GM23248 (cell line): Measurements from ENCODE around the gene CEP112. TPM values are rescaled to one million over a fixed set of nuclear protein-coding genes. Genes with fewer than 3 reads are reported as not detected.

Source experiments
- DNase-seq: peaks from one replicate; pipeline ENCODE4 v3.0.0-alpha.2; 2015
- H2AFZ ChIP-seq: fragments of 200-600 bp; sonication (generic); 2 replicates; pipeline ENCODE4 v1.6.1; 2016; ENCODE audit warnings: antibody characterized with exemption
- H3F3A ChIP-seq: fragments of 200-600 bp; sonication (generic); 2 replicates; pipeline ENCODE4 v1.6.1; 2016; ENCODE audit warnings: mild to moderate bottlenecking, antibody characterized with exemption, mixed run types; ENCODE audit not compliant: insufficient read depth
- H3K27ac ChIP-seq: fragments of 200-600 bp; sonication (generic); 2 replicates; pipeline ENCODE4 v1.5.1; 2016; ENCODE audit warnings: mild to moderate bottlenecking
- H3K27me3 ChIP-seq: fragments of 200-600 bp; sonication (generic); replicated peaks from 2 replicates; pipeline ENCODE4 v1.6.1; 2016; ENCODE audit warnings: mild to moderate bottlenecking; ENCODE audit not compliant: insufficient read depth
- H3K36me3 ChIP-seq: fragments of 200-600 bp; sonication (generic); 2 replicates; pipeline ENCODE4 v1.6.1; 2016; ENCODE audit warnings: low read depth, mild to moderate bottlenecking
- H3K4me1 ChIP-seq: fragments of 200-600 bp; sonication (generic); 2 replicates; pipeline ENCODE4 v1.6.1; 2016; ENCODE audit warnings: mild to moderate bottlenecking; ENCODE audit not compliant: insufficient read depth
- H3K4me2 ChIP-seq: fragments of 200-600 bp; sonication (generic); one replicate; pipeline ENCODE4 v1.6.1; 2016; ENCODE audit warnings: mild to moderate bottlenecking; ENCODE audit not compliant: unreplicated experiment
- H3K4me3 ChIP-seq: fragments of 200-600 bp; sonication (generic); 2 replicates; pipeline ENCODE4 v1.5.1; 2016; ENCODE audit warnings: mild to moderate bottlenecking
- H3K79me2 ChIP-seq: fragments of 200-600 bp; sonication (generic); 2 replicates; pipeline ENCODE4 v1.6.1; 2016; ENCODE audit warnings: mild to moderate bottlenecking; ENCODE audit not compliant: insufficient read depth
- H3K9ac ChIP-seq: fragments of 200-600 bp; sonication (generic); 2 replicates; pipeline ENCODE4 v1.6.1; 2016; ENCODE audit warnings: mild to moderate bottlenecking
- H3K9me2 ChIP-seq: fragments of 200-600 bp; sonication (generic); 2 replicates; pipeline ENCODE4 v1.6.1; 2016; ENCODE audit warnings: mixed run types, mild to moderate bottlenecking, moderate library complexity; ENCODE audit not compliant: insufficient read depth
- H3K9me3 ChIP-seq: fragments of 200-600 bp; sonication (generic); one replicate; pipeline ENCODE4 v1.6.1; 2017; ENCODE audit warnings: low read depth
- H4K20me1 ChIP-seq: fragments of 200-600 bp; sonication (generic); 2 replicates; pipeline ENCODE4 v1.6.0; 2016; ENCODE audit not compliant: insufficient read depth
- EZH2 ChIP-seq: fragments of 200-600 bp; sonication (generic); IDR thresholded peaks from 2 replicates; pipeline ENCODE4 v1.6.1; 2018; ENCODE audit warnings: antibody characterized with exemption, mild to moderate bottlenecking; ENCODE audit not compliant: insufficient read depth, poor library complexity, severe bottlenecking
- EZH2phosphoT487 ChIP-seq: fragments of 200-600 bp; sonication (generic); IDR thresholded peaks from 2 replicates; pipeline ENCODE4 v1.6.1; 2018; ENCODE audit warnings: antibody characterized with exemption, moderate library complexity, mild to moderate bottlenecking, low read depth; ENCODE audit not compliant: insufficient read depth
- WGBS, 2 experiments: methylation state at CpG; one replicate each; pipeline ENCODE4 v1.1.6; 2015 to 2017; ENCODE audit warnings: low lambda C conversion rate in 2 of 2, low coverage in 1 of 2; ENCODE audit errors: missing lambda C conversion rate in 2 of 2; 5-methylcytosine and 5-hydroxymethylcytosine counted together
- in situ Hi-C: fragments of 300-500 bp; cut with MboI; formaldehyde crosslinking; loops from 2 replicates; pipeline ENCODE4 v1.15.0; 2020
- polyA plus RNA-seq: library from polyadenylated mRNA; unstranded; fragments of >200 nt; fragmentation: Nextera tagmentation; extraction: Ambion mirVana; gene quantifications from 2 replicates; pipeline ENCODE4 v1.2.1, GENCODE V29; 2016
- total RNA-seq: library from RNA; depleted of rRNA; stranded (reverse); fragments of >200 nt; shearing (Covaris generic); gene quantifications from 2 replicates; pipeline ENCODE4 v1.2.3, GENCODE V29; 2014

The CEP112 gene
- total and polyA plus RNA-seq, 2 experiments from 2014 or later: 8.1 to 14.8 TPM

- peaks cover 23% of the 10 kb centered on the region for H3K4me1 ChIP-seq
- in situ Hi-C loops: no loop called here
- H4K20me1 ChIP-seq: no peaks in the 10 kb centered on the region
- no peaks in the 10 kb centered on the region for H3K27me3 ChIP-seq
- no peaks in the 10 kb centered on the region for H3F3A ChIP-seq
- H3K27ac ChIP-seq: no peak overlapping the region
- no peak for DNase-seq
- H3K9me3 ChIP-seq: no peaks in the 10 kb centered on the region
- WGBS, 2 experiments: 92% methylated on average over 2 of the region's 2 CpGs
- no peaks in the 10 kb centered on the region for H3K79me2 ChIP-seq
- H3K4me3 ChIP-seq: no peak overlapping the region
- TF ChIP-seq EZH2phosphoT487 (no peak), EZH2 (no peak)
- H2AFZ ChIP-seq: no peak overlapping the region
- no peaks in the 10 kb centered on the region for H3K9me2 ChIP-seq
- no peaks in the 10 kb centered on the region for H3K36me3 ChIP-seq
- H3K4me2 ChIP-seq: no peak overlapping the region
- no peak overlapping the region for H3K9ac ChIP-seq
These were observed 534.6 kb downstream of the CEP112 start for GRCh38 chr17:65657251-65657828.

- Histone ChIP-seq H4K20me1 (no peaks in the 10 kb centered on the region), H3K79me2 (no peaks in the 10 kb centered on the region), H3K27ac (no peak overlapping the region), H3F3A (no peaks in the 10 kb centered on the region), H2AFZ (no peak overlapping the region), H3K9ac (no peak overlapping the region), H3K4me1 (peaks cover 17% of the 10 kb centered on the region), H3K4me3 (no peak overlapping the region), H3K36me3 (no peaks in the 10 kb centered on the region), H3K27me3 (no peaks in the 10 kb centered on the region), H3K9me3 (no peaks in the 10 kb centered on the region), H3K9me2 (no peaks in the 10 kb centered on the region), H3K4me2 (no peak overlapping the region)
- in situ Hi-C loops: no loop called here
- DNase-seq: peak; percentile 43
- 62 to 65% methylated on average over 7 of the region's 7 CpGs for WGBS, 2 experiments
- TF ChIP-seq EZH2phosphoT487 (no peak), EZH2 (no peak)
These were observed 535.3 kb downstream of the CEP112 start for GRCh38 chr17:65656390-65657250.

- DNase-seq: no peak
- no peaks in the 10 kb centered on the region for H3K27me3 ChIP-seq
- no peaks in the 10 kb centered on the region for H3K9me3 ChIP-seq
- 96% methylated on average over 3 of the region's 3 CpGs for WGBS, 2 experiments
- no peaks in the 10 kb centered on the region for H3K79me2 ChIP-seq
- H3K27ac ChIP-seq: no peak overlapping the region
- H4K20me1 ChIP-seq: no peaks in the 10 kb centered on the region
- H3K4me1 ChIP-seq: peaks cover 8% of the 10 kb centered on the region
- no peak overlapping the region for H3K4me3 ChIP-seq
- H2AFZ ChIP-seq: no peak overlapping the region
- no peaks in the 10 kb centered on the region for H3F3A ChIP-seq
- H3K36me3 ChIP-seq: no peaks in the 10 kb centered on the region
- in situ Hi-C loops: no loop called here
- H3K9me2 ChIP-seq: no peaks in the 10 kb centered on the region
- H3K4me2 ChIP-seq: no peak overlapping the region
- TF ChIP-seq EZH2phosphoT487 (no peak), EZH2 (no peak)
- H3K9ac ChIP-seq: no peak overlapping the region
These were observed 536.2 kb downstream of the CEP112 start for GRCh38 chr17:65655706-65656105.

DNA sequence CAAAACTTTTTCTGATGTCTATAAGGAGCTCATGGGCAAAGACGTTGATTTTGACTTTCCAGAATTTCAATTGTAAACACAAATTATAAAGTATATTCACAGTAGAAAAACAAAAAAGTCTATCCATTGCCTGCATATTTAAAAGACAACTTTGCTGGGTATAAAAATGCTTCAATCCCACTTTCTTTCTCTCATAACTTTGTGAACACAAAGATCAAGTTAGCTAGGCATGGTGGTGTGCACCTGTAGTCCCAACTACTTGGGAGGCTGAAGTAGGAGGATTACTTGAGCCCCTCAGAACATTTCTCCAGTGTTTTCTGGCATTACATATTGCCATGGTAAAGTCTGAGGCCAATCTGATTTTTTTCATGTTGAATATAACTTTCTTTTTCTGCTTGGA, 547.4 kb downstream of the CEP112 start:
- TF ChIP-seq EZH2 (no peak), EZH2phosphoT487 (no peak)
- no peak overlapping the region for H3K4me3 ChIP-seq
- no peaks in the 10 kb centered on the region; the same call in 1 of the 2 replicates for H3K36me3 ChIP-seq
- no peaks in the 10 kb centered on the region for H3K9me3 ChIP-seq
- no peak overlapping the region for H2AFZ ChIP-seq
- in situ Hi-C loops: no loop called here
- H3K4me2 ChIP-seq: no peak overlapping the region
- no peaks in the 10 kb centered on the region for H3K27me3 ChIP-seq
- no peaks in the 10 kb centered on the region for H3K4me1 ChIP-seq
- 89 to 96% methylated on average over 1 of the region's 1 CpG for WGBS, 2 experiments
- no peaks in the 10 kb centered on the region for H3F3A ChIP-seq
- H4K20me1 ChIP-seq: no peaks in the 10 kb centered on the region
- H3K79me2 ChIP-seq: no peaks in the 10 kb centered on the region
- no peaks in the 10 kb centered on the region for H3K9me2 ChIP-seq
- DNase-seq: no peak
- no peak overlapping the region for H3K27ac ChIP-seq
- no peak overlapping the region for H3K9ac ChIP-seq
